Left kidney (tissue), 2 donors: Measurements from ENCODE around the gene PRKACB. TPM values are rescaled to one million over a fixed set of nuclear protein-coding genes. Genes with fewer than 3 reads are reported as not detected.
"Not testable (repeated sequence)": the region's sequence is repeated elsewhere in the genome, so short reads cannot be mapped to it uniquely, and the experiment has no call there.

Experiments
- DNase-seq: peaks from one replicate; pipeline ENCODE4 v3.0.0-alpha.2; 2013
- polyA plus RNA-seq: library from polyadenylated mRNA; unstranded; fragments of 120-200 nt; gene quantifications from one replicate; pipeline ENCODE4 v1.2.1, GENCODE V29; 2013; ENCODE audit not compliant: insufficient read length

The PRKACB gene
- polyA plus RNA-seq, 1 donor = 59.2 TPM

DNA sequence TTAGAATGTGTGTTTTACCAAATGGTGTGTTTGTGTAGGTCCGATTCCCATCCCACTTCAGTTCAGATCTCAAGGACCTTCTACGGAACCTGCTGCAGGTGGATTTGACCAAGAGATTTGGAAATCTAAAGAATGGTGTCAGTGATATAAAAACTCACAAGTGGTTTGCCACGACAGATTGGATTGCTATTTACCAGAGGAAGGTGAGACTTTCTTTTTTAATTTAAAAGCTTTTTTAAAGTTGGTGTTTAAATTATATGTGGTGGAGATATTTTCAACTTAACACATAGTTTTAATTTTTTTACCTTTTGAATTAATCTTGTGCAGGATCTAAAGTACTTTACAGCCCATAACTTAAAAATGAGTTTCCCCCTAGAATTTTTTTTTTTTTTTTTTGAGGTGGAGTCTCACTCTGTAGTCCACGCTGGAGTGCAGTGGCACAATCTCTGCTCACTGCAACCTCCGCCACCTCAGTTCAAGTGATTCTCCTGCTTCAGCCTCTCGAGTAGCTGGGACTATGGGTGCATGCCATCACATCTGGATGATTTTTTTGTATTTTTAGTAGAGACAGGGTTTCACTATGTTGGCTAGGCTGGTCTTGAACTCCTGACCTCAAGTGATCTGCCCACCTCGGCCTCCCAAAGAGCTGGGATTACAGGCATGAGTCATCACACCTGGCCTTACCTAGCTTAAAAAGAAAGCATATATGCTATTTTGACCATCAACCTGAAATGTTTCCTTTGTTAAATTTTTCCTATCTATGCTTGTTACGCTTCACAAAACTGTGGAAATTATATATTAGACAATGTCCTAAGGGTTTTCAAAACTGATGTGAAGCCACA lies 70.3 kb downstream of the PRKACB start:
- no peak for DNase-seq

DNA sequence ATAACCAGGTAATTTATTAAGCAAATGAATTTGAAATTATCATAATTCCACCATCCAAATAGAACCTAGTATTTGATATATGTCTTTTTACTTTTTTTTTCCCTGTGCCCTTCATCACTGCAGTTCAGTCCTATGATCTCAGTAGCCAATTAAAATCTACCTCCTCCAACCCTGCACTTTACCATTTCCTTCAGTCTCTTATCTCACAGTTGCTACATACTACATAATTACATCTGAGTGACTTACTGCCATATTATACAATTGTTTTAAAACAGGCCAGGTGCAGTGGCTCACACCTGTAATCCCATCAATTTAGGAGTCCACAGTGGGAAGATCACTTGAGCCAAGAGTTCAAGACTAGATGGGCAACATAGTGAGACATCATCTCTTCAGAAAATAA lies 73.2 kb downstream of the PRKACB start:
- no peak for DNase-seq

DNA sequence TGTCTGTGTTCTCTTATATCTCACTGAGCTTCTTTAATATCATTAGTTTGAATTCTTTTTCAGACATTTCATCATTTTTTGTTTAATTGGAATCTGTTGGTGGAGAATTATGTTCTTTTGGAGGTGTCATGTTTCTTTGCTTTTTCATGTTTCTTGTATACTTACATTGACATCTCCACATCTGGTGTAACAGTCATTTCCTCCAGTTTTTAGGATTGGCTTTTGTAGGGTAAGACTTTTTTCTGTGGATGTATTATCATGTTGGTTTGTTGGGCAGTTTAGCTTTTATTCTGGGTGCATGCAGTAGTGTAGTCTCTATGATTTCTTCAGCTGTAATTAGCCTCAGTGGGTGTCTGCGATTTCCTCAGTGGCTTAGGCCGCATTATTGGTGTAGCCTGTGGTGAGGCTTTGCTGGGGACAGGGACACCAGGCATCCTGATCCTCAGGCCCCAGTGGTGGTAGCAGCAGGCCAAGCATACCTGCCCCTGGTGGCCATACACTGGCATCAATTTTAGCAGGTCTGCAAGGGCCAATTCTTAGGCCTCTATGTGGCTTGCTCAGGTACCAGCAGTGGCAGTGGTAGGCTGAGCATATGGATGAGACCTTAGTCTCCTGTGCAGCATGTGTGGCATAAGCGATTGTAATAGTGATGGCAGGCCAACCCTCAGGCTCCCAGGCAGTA lies 79.8 kb downstream of the PRKACB start:
- DNase-seq = no peak

DNA sequence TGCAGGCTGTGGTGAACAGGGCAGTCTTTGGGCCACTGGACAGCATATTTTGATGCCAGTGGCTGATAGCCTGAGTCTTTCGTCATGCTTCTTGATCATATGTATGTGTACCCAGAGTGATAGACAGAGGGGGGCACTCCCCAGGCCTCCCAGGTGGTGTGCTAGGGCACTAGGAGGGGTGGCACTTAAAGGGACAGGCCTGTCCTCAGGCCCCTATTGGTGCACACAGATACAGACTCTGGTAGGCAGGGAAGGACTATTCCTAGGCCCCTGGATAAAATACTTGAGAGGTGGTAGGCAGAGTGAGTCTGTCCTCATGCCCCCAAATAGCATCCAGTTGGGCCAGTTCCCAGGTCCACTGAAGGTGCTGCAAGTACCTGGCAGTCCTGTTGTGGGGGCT lies 80.8 kb downstream of the PRKACB start:
- no peak for DNase-seq

DNA sequence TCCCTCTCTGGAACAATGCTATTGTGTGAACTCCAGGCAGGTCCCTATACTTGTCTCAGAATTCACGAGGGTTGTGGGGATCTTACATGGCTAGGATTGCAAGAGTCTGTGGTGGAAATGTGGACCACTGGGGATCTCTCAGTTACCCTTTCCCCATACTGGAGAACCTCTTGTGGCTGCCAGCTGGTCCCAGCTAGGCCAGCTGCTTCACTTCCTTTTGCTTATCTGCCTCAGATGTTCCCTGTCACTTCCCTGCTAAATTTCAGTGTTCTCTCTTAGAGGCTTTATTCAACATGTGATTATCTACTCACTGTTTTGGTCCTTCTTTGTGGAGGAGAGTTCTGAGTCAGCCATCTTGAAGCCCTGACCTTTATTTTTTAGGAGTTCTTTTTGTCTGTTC lies 81.6 kb downstream of the PRKACB start:
- no peak for DNase-seq

DNA sequence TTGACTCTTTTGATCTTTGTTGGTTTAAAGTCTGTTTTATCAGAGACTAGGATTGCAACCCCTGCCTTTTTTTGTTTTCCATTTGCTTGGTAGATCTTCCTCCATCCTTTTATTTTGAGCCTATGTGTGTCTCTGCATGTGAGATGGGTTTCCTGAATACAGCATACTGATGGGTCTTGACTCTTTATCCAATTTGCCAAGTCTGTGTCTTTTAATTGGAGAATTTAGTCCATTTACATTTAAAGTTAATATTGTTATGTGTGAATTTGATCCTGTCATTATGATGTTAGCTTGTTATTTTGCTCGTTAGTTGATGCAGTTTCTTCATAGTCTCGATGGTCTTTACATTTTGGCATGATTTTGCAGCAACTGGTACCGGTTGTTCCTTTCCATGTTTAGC lies 88.6 kb downstream of the PRKACB start:
- DNase-seq = not testable (repeated sequence)

DNA sequence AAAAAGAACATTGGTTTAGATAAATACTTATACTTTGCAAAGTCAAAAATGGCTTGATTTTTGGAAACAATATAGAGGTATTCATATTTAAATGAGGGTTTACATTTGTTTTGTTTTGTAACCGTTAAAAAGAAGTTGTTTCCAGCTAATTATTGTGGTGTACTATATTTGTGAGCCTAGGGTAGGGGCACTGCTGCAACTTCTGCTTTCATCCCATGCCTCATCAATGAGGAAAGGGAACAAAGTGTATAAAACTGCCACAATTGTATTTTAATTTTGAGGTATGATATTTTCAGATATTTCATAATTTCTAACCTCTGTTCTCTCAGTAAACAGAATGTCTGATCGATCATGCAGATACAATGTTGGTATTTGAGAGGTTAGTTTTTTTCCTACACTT lies 92.2 kb downstream of the PRKACB start:
- DNase-seq = no peak

DNA sequence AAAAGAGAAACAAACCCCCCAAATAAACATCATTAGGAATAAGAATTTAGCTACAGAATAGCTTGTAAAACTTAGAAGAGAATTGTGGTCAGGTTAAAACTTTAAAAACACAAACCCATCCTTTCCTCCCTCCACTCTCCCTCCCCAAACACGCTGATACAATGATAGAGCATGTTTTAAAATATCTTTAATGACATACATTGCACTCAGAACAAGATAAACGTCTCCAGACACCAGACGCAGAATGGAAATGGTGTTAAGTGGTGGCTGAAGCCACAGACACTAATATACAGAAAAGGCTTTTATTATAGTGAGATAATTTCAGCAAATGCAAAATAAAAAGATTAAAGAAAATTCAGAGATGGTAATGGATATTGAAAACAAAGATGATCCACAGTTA lies 98.6 kb downstream of the PRKACB start:
- DNase-seq = no peak

DNA sequence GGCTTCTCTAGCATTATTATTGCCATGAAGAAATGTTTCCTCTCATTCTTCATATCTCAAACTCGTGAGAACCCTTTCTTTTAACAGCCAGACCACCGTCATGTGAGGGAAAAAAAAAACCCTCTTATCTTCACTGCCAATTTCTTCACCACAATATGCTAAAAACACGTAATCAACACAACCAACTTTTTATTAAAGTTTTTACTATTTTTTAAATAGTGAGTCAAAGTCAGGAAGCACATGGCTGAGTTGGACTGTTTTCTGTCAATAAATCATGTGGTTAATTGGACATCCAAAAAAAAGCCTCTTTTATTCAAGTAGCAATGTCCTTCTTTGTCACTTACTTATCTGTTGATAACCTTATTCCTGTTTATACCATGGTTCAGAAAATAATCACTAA lies 101.5 kb downstream of the PRKACB start:
- DNase-seq = no peak

DNA sequence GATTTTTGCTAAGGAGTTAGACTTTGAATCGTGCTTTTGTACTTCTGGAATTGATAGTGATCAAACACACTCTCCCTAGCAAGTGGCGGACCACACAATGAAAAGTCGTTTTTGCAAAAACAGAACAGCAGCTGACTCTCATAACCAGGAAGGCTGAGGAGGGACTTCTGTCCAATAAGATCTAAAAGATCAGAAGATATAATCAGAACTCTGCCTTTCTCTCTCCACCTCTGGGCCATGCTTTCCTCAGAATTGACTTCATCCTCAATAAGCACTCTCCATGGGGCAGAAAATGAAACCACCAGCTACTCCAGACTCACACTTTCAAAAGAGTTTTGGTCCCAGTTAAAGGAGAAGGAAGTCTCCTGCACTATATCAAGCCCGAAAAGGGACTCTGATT lies 102.1 kb downstream of the PRKACB start:
- no peak for DNase-seq

DNA sequence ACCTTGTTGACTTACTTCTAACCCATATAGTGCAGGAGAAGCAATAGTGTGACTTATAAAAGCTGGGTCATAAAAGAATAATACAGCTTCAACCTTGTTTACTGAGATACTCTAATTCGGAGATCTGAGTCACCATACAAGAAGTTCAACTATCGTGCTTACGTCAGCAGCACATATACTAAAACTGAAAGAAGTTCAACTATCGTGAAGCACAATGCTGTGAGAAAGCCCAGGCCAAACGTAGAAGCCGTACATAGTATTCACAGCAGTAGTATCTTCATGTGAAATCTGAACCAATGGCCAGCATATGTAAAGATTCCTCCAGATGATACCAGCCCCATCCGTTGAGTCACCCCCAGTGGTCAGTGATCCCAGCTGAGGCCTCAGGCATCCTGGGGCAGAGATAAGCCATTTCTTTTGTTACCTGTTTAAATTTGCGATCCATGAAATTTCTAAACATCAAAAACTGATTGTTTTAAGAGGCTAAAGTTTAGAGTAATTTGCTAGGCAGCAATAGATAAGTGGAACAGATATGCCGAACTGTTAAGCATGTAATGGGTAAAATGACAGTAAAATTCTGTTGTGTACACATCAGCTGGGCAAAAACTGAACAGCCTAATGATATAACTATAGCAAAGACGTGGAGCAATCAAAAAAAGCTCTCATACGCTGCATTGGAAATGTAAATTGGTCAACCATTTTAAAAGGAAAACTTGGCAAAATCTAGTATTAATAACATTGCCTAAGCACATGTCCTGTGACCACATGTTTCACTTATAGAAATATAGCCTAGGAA lies 103.6 kb downstream of the PRKACB start:
- DNase-seq = no peak

DNA sequence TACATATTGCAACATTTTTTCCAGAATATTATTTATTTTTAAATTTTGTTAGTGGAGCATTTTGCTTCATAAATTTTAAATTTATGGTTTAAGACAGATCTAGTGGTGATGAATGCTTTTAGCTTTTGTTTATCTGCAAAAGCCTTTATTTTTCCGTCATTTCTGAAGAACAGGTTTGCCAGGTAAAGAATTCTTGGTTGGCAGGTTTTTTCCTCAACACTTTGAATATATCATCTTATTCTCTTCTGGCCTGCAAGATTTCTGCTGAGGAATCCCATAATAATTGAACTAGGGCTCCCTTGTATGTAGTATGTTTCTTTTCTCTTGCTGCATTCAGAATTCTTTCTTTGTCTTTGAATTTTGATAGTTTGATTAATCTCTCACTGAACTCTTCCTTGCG lies 106.6 kb downstream of the PRKACB start:
- DNase-seq = no peak

DNA sequence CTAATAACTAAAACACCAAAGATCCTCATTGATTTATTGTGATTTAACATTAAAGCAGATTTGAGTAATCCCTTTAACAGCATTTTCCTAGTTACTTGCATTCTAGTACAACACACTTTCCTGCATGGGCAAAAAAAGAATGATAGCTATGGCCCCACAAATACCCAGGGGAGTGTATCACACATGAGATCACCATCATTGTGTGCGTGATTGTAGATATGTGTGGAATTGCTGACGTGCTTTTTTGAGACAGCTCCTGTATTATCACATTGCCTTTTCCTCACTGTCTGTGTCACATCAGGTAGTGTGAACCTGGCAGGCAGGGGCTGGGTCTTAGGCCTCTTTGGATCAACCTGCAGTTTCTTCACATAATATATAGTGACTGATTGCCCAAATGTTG lies 109.0 kb downstream of the PRKACB start:
- no peak for DNase-seq

DNA sequence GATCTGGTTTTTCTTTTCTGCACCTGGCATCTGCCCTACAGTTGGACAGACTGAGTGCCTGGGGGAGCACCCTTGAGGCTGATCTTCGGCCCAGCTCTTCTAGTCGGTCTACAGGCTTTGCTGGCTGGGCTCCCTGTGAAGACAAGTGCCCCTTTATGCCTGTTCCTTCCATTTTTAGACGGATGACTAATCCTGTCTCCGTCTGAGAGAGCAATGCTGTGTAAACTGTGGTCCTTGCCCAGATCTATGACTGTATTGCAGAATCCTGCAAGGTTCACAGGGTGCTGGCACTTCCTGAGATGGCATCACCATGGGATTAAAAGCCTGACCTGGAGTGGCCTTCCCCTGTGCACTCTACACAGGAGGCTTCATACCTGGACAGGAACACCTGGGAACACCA lies 109.8 kb downstream of the PRKACB start:
- DNase-seq = no peak

DNA sequence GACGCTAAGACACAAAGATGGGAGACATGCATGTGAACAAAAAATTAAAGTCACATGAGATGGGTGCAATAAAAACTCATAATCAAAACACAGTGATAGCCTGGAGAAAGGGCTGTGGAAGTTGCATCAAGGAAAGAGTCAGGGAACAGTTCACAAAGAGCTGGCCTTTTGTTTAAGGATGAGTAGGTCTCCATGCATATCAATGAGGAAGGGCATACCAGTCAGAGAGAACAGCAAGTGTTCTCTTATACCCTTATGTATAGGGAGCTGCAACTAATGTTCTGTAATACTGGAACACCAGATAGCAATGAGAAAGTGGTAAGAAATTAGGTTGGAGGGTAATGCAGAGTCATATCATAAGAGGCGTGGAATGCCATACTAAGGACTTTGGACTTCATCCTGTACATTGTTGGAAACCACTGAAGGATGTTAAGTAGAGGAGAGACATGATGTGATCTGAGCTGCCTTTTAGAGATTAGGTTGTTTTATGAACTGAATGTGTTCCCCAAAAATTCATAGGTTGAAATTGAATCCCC lies 110.7 kb downstream of the PRKACB start:
- no peak for DNase-seq

DNA sequence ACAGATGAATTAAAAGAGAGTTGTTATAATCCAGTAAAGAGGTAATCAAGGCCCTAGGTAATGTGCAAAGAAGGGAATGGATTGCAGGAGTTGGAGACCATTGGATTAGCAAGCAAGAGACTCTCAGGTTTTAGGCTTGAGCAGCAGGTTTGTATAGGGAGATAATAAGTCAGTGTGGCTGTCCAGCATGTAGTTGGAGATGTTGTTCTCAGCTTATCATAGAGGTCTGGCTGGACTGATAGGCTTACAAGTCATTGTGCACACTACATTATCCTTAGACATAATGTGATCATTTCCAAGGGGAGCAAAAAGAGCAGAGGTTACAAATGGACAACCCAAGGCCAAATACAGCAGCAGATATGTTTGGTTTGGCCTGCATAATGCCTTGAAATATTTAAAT lies 111.5 kb downstream of the PRKACB start:
- DNase-seq = no peak

DNA sequence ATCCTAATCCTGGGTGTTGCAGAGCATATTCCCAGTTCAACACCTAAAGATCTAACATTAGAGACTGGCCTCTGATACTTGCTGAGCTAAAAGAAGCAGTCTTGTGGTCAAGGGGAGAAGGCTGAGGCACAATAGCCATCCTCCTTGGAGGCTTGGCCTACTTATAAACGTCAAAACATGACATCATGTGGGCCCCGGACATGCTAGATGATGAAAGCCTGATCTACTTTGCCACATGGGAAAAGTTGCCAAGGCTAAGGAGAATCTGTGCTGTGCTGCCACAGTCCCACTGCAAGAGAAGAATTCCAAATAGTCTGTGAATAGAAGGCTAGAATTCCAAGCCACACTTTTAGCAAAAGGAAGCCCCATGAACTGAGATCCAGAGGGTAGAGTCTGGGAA lies 113.5 kb downstream of the PRKACB start:
- no peak for DNase-seq

DNA sequence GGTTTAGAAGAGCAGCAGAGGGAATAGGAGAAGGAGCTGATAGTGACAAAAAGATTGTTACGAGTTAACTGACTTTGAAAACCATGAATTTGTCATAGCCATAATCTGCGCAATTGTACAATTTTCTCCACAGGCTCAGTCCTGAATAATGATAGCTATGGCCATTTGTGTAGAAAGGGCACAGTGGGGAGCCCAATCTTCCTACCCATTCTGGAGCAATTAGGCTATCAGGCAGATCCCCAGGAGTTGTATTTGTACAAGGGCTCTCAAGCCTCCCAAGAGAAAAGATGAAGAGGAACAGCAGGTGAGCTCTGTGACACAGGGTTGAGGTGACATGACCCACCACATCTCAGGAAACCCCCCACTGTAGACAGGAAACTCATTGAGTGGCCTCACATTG lies 115.3 kb downstream of the PRKACB start:
- DNase-seq = no peak

DNA sequence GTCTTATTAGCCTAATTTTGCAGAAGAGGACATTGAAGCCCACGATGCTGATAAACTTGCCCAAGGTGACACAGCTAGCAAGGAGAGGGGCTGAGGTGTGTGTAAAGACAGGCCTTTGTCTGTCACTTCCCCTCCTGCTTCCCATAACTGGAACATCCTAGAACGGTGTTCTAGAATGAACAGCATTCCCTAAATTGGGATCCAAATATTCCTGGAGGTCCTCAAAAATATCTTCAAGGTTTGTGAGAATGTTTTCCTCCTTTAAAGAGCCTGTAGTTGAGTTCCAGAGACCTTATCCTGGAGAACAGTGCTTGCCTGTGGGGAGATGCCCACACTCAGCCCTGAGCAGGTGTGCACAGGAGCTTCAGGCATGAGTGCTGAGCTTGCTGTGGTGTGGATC lies 115.9 kb downstream of the PRKACB start:
- DNase-seq = no peak

DNA sequence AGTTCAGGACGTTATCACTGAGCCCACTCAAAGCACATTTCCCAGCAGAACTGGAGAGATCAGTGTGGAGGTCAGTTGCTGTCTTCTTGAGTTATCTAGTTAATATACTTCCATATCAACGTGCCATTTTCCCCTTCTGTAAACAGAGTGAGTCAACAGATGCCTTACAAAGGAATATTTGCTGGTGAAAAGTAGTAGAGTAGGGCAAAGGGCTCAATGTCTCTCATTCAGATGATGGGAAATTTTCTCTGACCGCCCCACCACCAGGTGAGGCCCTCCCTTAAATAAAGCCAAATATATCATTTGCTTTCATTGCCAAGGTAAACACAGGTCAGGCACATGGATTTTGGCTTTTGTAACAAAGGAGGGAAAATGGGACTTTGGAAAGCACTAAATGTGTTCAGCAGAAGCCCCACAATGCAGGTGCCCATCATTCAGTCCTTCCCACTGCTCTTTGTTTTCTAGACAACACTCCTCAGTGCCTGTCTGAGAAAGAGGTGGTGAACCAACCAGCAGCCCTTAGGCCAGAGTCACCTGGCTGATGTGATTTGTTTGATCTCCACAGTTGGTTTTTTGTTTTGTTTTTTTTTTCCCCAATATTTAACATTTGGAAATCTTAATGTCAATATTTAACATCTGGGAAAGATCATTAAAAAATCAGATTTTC lies 116.9 kb downstream of the PRKACB start:
- no peak for DNase-seq

DNA sequence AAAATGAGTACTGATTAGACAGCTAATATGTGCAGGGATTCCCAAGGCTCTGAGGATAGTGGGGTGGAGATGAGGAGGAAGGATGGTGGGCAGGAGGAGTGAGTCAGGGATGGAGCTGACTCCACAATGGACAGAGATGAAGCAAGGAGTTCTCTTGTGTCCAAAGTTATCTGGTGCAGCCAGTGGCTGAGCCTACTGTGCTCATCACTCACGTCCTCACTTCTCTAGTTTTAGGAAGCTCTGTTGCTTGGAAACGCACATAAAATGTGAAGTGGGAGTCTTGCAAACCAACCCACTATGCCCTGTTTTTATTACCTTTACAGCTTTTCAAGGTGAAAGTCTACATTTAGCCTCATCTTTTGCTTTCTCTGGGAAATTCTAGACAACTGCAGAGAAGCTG lies 120.9 kb downstream of the PRKACB start:
- no peak for DNase-seq

DNA sequence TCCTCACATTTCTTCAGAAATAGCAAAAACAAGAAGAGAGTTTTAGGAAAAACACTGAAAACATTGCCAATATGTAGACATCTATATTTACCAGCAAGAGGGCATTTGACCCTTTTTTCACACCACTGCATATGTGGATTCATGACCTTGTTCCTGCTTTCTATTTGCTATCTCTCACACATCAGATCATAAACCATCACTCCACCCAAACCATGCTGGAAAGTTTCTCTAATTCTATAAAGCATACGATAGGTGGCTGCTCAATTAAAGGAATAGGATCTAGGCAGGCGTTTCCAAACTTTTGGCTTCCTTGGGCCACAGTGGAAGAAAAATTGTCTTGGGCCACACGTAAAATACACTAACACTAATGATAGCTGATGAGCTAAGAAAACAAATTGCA lies 121.8 kb downstream of the PRKACB start:
- DNase-seq = no peak
